DMS153 treated with DMSO at 0.1 percent for 48 hours (cell line): ENCODE results near the gene PIK3CB.
"Not testable (repeated sequence)": the region's sequence is repeated elsewhere in the genome, so short reads cannot be mapped to it uniquely, and the experiment has no call there.

ENCODE experiments used
- DNase-seq: peaks from one replicate; lab custom pipeline; 2025; ENCODE audit not compliant: unreplicated experiment; lab: John Stamatoyannopoulos, UW

Gene PIK3CB

GRCh38 chr3:138687236-138687635 is 147.5 kb downstream of the PIK3CB start:
- DNase-seq: no peak

- DNase-seq: no peak
These were observed 147.9 kb downstream of the PIK3CB start for GRCh38 chr3:138686771-138687221.

GRCh38 chr3:138684396-138684795 is 150.3 kb downstream of the PIK3CB start:
- no peak for DNase-seq

- no peak for DNase-seq
These were observed 152.1 kb downstream of the PIK3CB start for GRCh38 chr3:138682648-138683047.

- no peak for DNase-seq
These were observed 153.1 kb downstream of the PIK3CB start for GRCh38 chr3:138681463-138682220.

- DNase-seq: not testable (repeated sequence)
These were observed 153.8 kb downstream of the PIK3CB start for GRCh38 chr3:138680974-138681373.

- no peak for DNase-seq
These were observed 155.8 kb downstream of the PIK3CB start for GRCh38 chr3:138678874-138679392.

GRCh38 chr3:138678086-138678485 is 156.6 kb downstream of the PIK3CB start:
- DNase-seq: no peak

GRCh38 chr3:138675393-138675792 is 159.3 kb downstream of the PIK3CB start:
- DNase-seq: no peak

GRCh38 chr3:138673641-138674530 is 160.8 kb downstream of the PIK3CB start:
- no peak for DNase-seq

GRCh38 chr3:138670407-138670806 is 164.3 kb downstream of the PIK3CB start:
- peak; percentile 10 for DNase-seq

GRCh38 chr3:138668107-138668506 is 166.6 kb downstream of the PIK3CB start:
- DNase-seq: no peak

- DNase-seq: no peak
These were observed 177.2 kb downstream of the PIK3CB start for GRCh38 chr3:138657508-138657907.

GRCh38 chr3:138653567-138653966 is 181.2 kb downstream of the PIK3CB start:
- no peak for DNase-seq

- DNase-seq: no peak
These were observed 185.6 kb downstream of the PIK3CB start for GRCh38 chr3:138649134-138649533.

GRCh38 chr3:138646513-138646912 is 188.2 kb downstream of the PIK3CB start:
- DNase-seq: no peak

- no peak for DNase-seq
These were observed 188.7 kb downstream of the PIK3CB start for GRCh38 chr3:138646008-138646407.

- no peak for DNase-seq
These were observed 191.8 kb downstream of the PIK3CB start for GRCh38 chr3:138642927-138643253.

GRCh38 chr3:138642226-138642926 is 192.4 kb downstream of the PIK3CB start:
- no peak for DNase-seq

- DNase-seq: no peak
These were observed 194.2 kb downstream of the PIK3CB start for GRCh38 chr3:138640537-138640936.

- no peak for DNase-seq
These were observed 196.1 kb downstream of the PIK3CB start for GRCh38 chr3:138638641-138639040.
